Ishikawa (cell line): ENCODE results near the gene C6orf89.

Experiments used
- CEBPB ChIP-seq: IDR thresholded peaks from 2 replicates; pipeline ENCODE4 v1.6.1; 2012
- CREB1 ChIP-seq: IDR thresholded peaks from 2 replicates; pipeline ENCODE4 v1.6.1; 2012; ENCODE audit warnings: low read depth
- EGR1 ChIP-seq: IDR thresholded peaks from 2 replicates; pipeline ENCODE4 v1.6.1; 2012
- EP300 ChIP-seq: IDR thresholded peaks from 2 replicates; pipeline ENCODE4 v1.6.1; 2012; ENCODE audit warnings: borderline replicate concordance
- FOXM1 ChIP-seq: IDR thresholded peaks from 2 replicates; pipeline ENCODE4 v1.6.1; 2012; ENCODE audit warnings: low read depth, borderline replicate concordance
- MAX ChIP-seq: IDR thresholded peaks from 2 replicates; pipeline ENCODE4 v1.6.1; 2012
- NFIC ChIP-seq: IDR thresholded peaks from 2 replicates; pipeline ENCODE4 v1.6.1; 2012
- RAD21 ChIP-seq: IDR thresholded peaks from 2 replicates; pipeline ENCODE4 v1.6.1; 2012; ENCODE audit warnings: low read depth
- TAF1 ChIP-seq: IDR thresholded peaks from 2 replicates; pipeline ENCODE4 v1.6.1; 2012; ENCODE audit warnings: low read depth, mild to moderate bottlenecking
- TCF12 ChIP-seq: IDR thresholded peaks from 2 replicates; pipeline ENCODE4 v1.6.1; 2012; ENCODE audit warnings: low read depth
- TEAD4 ChIP-seq: IDR thresholded peaks from 2 replicates; pipeline ENCODE4 v1.6.1; 2012
- USF1 ChIP-seq: IDR thresholded peaks from 2 replicates; pipeline ENCODE4 v1.6.1; 2012
- YY1 ChIP-seq: IDR thresholded peaks from 2 replicates; pipeline ENCODE4 v1.6.1; 2012; ENCODE audit warnings: low read depth
- ZBTB7A ChIP-seq: IDR thresholded peaks from 2 replicates; pipeline ENCODE4 v1.6.1; 2012; ENCODE audit warnings: low read depth
- TF ChIP-seq, protein P1 (sequence below): IDR thresholded peaks from 2 replicates; pipeline ENCODE4 v1.6.1; 2012; ENCODE audit warnings: low read depth, mild to moderate bottlenecking

C6orf89 gene

DNA sequence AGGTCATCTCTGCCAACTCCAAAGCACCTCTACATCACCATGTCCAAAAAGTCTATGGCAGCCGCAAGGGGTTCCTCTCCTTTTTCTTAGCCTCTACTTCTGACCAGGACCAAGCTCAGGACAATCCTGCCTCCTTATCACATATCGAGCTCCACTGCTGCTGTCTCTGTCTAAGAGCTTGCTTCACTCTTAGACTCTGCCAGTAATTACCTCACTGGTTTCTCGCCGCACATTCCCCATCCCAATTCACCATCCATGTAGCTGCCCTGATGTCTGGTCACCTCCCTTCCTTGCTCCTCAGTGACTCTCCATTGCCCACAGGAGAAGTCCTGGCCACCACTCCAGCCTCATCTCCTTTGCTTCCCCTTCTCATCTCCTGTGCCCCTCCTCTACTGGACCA lies 44.7 kb downstream of the C6orf89 start:
- TF ChIP-seq, protein P1, sequence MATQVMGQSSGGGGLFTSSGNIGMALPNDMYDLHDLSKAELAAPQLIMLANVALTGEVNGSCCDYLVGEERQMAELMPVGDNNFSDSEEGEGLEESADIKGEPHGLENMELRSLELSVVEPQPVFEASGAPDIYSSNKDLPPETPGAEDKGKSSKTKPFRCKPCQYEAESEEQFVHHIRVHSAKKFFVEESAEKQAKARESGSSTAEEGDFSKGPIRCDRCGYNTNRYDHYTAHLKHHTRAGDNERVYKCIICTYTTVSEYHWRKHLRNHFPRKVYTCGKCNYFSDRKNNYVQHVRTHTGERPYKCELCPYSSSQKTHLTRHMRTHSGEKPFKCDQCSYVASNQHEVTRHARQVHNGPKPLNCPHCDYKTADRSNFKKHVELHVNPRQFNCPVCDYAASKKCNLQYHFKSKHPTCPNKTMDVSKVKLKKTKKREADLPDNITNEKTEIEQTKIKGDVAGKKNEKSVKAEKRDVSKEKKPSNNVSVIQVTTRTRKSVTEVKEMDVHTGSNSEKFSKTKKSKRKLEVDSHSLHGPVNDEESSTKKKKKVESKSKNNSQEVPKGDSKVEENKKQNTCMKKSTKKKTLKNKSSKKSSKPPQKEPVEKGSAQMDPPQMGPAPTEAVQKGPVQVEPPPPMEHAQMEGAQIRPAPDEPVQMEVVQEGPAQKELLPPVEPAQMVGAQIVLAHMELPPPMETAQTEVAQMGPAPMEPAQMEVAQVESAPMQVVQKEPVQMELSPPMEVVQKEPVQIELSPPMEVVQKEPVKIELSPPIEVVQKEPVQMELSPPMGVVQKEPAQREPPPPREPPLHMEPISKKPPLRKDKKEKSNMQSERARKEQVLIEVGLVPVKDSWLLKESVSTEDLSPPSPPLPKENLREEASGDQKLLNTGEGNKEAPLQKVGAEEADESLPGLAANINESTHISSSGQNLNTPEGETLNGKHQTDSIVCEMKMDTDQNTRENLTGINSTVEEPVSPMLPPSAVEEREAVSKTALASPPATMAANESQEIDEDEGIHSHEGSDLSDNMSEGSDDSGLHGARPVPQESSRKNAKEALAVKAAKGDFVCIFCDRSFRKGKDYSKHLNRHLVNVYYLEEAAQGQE: no peak
- TF ChIP-seq FOXM1 (no peak), RAD21 (no peak), TAF1 (no peak), CREB1 (no peak), YY1 (no peak), EGR1 (no peak), ZBTB7A (no peak), USF1 (no peak), EP300 (no peak), CEBPB (no peak), MAX (no peak)

DNA sequence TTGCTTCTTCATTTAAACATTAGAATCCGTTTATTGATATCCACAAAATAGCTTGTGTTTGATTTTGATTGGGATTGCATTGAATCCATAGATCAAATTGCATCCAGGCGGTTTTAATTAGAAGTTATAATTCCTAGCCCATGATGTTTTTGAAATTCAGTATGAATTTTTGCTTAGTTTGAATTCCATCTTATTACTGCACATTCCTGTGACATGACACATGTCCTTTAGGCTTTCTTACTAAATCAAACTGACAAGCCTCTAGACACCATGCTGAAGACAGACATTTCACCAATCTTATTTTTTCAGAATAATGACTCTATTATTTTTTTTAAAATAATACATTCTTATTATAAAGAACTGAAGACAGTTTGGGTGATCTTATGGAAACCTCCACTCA lies 47.4 kb downstream of the C6orf89 start:
- TF ChIP-seq TEAD4: peak; percentile 55; the same call in 1 of the 2 replicates
- TF ChIP-seq TCF12: no peak
- TF ChIP-seq FOXM1: no peak

DNA sequence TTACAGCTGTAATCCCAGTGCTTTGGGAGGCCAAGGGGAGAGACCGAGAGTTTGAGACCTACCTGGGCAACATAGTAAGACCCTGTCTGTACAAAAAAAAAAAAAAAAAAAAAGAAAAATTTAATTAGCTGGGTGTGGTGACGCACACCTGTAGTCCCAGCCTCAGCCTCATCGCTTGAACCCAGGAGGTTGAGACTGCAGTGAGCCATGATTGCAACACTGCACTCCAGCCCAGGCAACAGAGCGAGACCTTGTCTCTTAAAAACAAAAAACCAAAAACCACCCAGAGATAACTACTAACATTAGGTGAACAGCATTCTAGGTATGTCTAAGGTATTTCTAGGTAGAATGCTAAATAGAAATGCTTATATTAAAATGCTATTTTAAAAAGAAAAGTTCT lies 47.8 kb downstream of the C6orf89 start:
- TF ChIP-seq CEBPB: peak; percentile 61
- TF ChIP-seq, protein P1: no peak
- TF ChIP-seq YY1: no peak
- no peak for TF ChIP-seq MAX
- TF ChIP-seq ZBTB7A: no peak
- TF ChIP-seq TCF12: no peak
- no peak for TF ChIP-seq NFIC
- no peak for TF ChIP-seq CREB1
- no peak for TF ChIP-seq EP300

DNA sequence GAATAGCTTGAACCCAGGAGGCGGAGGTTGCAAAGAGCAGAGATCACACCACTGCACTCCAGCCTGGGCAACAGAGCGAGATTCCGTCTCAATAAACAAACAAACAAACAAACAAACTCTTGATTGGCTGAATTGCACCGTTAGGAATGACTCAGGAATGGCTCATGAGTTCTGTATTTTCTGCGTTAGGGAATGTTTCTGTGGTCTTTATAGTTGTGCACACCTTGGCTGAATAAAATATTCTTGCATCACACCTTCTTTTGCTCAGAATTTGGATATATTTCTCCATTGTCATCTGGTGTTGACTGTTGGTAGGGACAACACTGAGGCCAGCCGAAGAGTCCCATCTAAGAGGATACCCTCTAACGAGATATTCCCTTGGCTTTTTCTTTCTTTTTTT lies 49.1 kb downstream of the C6orf89 start:
- TF ChIP-seq TCF12 (no peak), TAF1 (no peak), CREB1 (no peak), YY1 (no peak), ZBTB7A (no peak), EGR1 (no peak), RAD21 (no peak)

DNA sequence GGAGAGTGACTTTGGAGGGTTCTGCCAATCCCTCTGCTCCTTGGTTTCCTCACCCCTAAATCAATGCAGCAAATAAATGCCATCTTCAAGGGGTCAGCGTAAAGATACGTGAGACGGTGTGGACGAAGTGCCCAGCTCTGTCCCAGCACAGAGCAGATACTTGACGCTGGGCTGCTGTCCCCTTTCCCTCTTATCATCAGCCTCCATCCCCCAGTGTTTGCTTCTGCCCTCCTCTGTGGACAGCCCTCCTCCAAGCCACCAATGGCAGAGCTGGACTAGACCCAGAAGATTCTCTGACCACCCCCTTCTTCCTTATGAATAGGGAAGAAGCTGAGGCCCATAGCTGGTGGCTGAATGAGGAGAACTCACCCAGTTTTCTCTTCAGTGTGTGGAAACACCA lies 51.1 kb downstream of the C6orf89 start:
- TF ChIP-seq, protein P1: no peak
- no peak for TF ChIP-seq RAD21
- TF ChIP-seq TCF12: no peak
- TF ChIP-seq USF1: no peak
- no peak for TF ChIP-seq CREB1
- TF ChIP-seq CEBPB: no peak
- TF ChIP-seq EGR1: no peak
